IMR-90 (cell line): ENCODE measurements around the gene MMP3. TPM values are rescaled to one million over a fixed set of nuclear protein-coding genes. Genes with fewer than 3 reads are reported as not detected.

Experiments
- ATAC-seq: fragments of 200-7000 bp; cut with Tn5 transposase; 2 replicates; pipeline ENCODE4 v1.9.1; 2020; ENCODE audit warnings: low read depth, mild to moderate bottlenecking, moderate library complexity
- BruUV-seq: library from RNA; stranded (reverse); fragments of 400-500 nt; replicated peaks from 2 replicates; lab custom pipeline; 2021; lab: Mats Ljungman, UMichigan
- CTCF ChIA-PET: fragments of 300-600 bp; formaldehyde crosslinking; extraction: SDS; loops from one replicate; lab custom pipeline; 2021; ENCODE audit warnings: antibody characterized with exemption; lab: Yijun Ruan, JAX
- POLR2A ChIA-PET: fragments of 300-600 bp; sonication (Branson Sonifier 250); formaldehyde crosslinking; loops from one replicate; lab custom pipeline; 2022; ENCODE audit warnings: antibody characterized with exemption; ENCODE audit not compliant: unreplicated experiment; lab: Charles Lee
- DNase-seq: peaks from one replicate; pipeline ENCODE4 v3.0.0; 2013
- H2AFZ ChIP-seq: replicated peaks from 2 replicates; pipeline ENCODE3; 2013; ENCODE audit warnings: low read length, mild to moderate bottlenecking; ENCODE audit not compliant: poor library complexity
- H2AK5ac ChIP-seq: 2 replicates; pipeline ENCODE4 v1.6.1; 2013; ENCODE audit warnings: low read depth, low read length, inconsistent platforms
- H2AK9ac ChIP-seq: replicated peaks from 2 replicates; pipeline ENCODE3; 2013; ENCODE audit warnings: mild to moderate bottlenecking, low read depth, low read length, moderate library complexity; ENCODE audit not compliant: poor library complexity
- H2BK120ac ChIP-seq: 2 replicates; pipeline ENCODE4 v1.6.1; 2013; ENCODE audit warnings: low read depth, low read length, inconsistent platforms
- H2BK15ac ChIP-seq: 3 replicates; pipeline ENCODE4 v1.6.1; 2013; ENCODE audit warnings: low read depth, low read length, inconsistent platforms
- H2BK20ac ChIP-seq: 2 replicates; pipeline ENCODE4 v1.6.1; 2013; ENCODE audit warnings: low read depth, mild to moderate bottlenecking, inconsistent platforms, low read length, moderate library complexity
- H2BK5ac ChIP-seq: 2 replicates; pipeline ENCODE4 v1.6.1; 2013; ENCODE audit warnings: mild to moderate bottlenecking, low read depth, low read length, inconsistent platforms; ENCODE audit not compliant: poor library complexity, severe bottlenecking
- H3K14ac ChIP-seq: replicated peaks from 2 replicates; pipeline ENCODE4 v1.6.1; 2013; ENCODE audit warnings: low read depth, low read length, inconsistent platforms
- H3K18ac ChIP-seq: 2 replicates; pipeline ENCODE4 v1.6.1; 2013; ENCODE audit warnings: low read depth, low read length, control low read depth
- H3K23ac ChIP-seq: 2 replicates; pipeline ENCODE4 v1.6.1; 2013; ENCODE audit warnings: low read depth, low read length, inconsistent platforms
- H3K27ac ChIP-seq: 2 replicates; pipeline ENCODE4 v1.5.1; 2013; ENCODE audit warnings: mild to moderate bottlenecking, control low read depth, low read length; ENCODE audit not compliant: insufficient read depth
- H3K27me3 ChIP-seq: 2 replicates; pipeline ENCODE4 v1.6.1; 2013; ENCODE audit warnings: low read length; ENCODE audit not compliant: control insufficient read depth, insufficient read depth
- H3K36me3 ChIP-seq: 2 replicates; pipeline ENCODE4 v1.6.1; 2013; ENCODE audit warnings: low read length, mixed read lengths; ENCODE audit not compliant: control insufficient read depth, insufficient read depth
- H3K4ac ChIP-seq: 2 replicates; pipeline ENCODE4 v1.6.1; 2013; ENCODE audit warnings: low read depth, low read length, inconsistent platforms
- H3K4me1 ChIP-seq: 2 replicates; pipeline ENCODE4 v1.6.1; 2013; ENCODE audit warnings: low read length, mixed read lengths; ENCODE audit not compliant: control insufficient read depth, insufficient read depth
- H3K4me2 ChIP-seq: 2 replicates; pipeline ENCODE4 v1.6.1; 2013; ENCODE audit warnings: low read depth, mild to moderate bottlenecking, control low read depth, low read length, moderate library complexity
- H3K4me3 ChIP-seq: 2 replicates; pipeline ENCODE4 v1.5.1; 2013; ENCODE audit warnings: low read depth, mild to moderate bottlenecking, control low read depth, low read length, moderate library complexity; ENCODE audit not compliant: insufficient read depth
- H3K56ac ChIP-seq: 2 replicates; pipeline ENCODE4 v1.6.1; 2013; ENCODE audit warnings: low read length, inconsistent platforms; ENCODE audit not compliant: insufficient read depth; ENCODE audit errors: extremely low read depth
- H3K79me1 ChIP-seq, 2 experiments: 2 replicates each; pipeline ENCODE4 v1.6.1; 2013; ENCODE audit warnings: low read length in 2 of 2, inconsistent platforms in 1 of 2, low read depth in 1 of 2
- H3K9ac ChIP-seq: 2 replicates; pipeline ENCODE4 v1.6.1; 2013; ENCODE audit warnings: low read depth, low read length, control low read depth
- H3K9me1 ChIP-seq: 2 replicates; pipeline ENCODE4 v1.6.1; 2013; ENCODE audit warnings: low read length, inconsistent platforms; ENCODE audit not compliant: insufficient read depth
- H3K9me3 ChIP-seq: 2 replicates; pipeline ENCODE4 v1.6.1; 2013; ENCODE audit warnings: low read length; ENCODE audit not compliant: control insufficient read depth, insufficient read depth
- H4K20me1 ChIP-seq: 2 replicates; pipeline ENCODE4 v1.6.1; 2013; ENCODE audit warnings: low read length, inconsistent platforms; ENCODE audit not compliant: insufficient read depth
- H4K5ac ChIP-seq: 2 replicates; pipeline ENCODE4 v1.6.1; 2013; ENCODE audit warnings: mild to moderate bottlenecking, low read depth, low read length, control low read depth
- H4K8ac ChIP-seq, 2 experiments: 2 replicates each; pipeline ENCODE4 v1.6.1; 2013; ENCODE audit warnings: low read depth in 2 of 2, low read length in 2 of 2, control low read depth in 1 of 2, inconsistent platforms in 1 of 2
- H4K91ac ChIP-seq: 2 replicates; pipeline ENCODE4 v1.6.1; 2013; ENCODE audit warnings: low read depth, low read length, inconsistent platforms; ENCODE audit not compliant: insufficient read depth
- BHLHE40 ChIP-seq: fragments of 150-350 bp; IDR thresholded peaks from 2 replicates; pipeline ENCODE4 v1.6.1; 2016; ENCODE audit warnings: mild to moderate bottlenecking, low read depth, low read length
- CEBPB ChIP-seq: IDR thresholded peaks from 2 replicates; pipeline ENCODE4 v1.6.1; 2012; ENCODE audit warnings: low read depth, low read length, improper control_type of control experiment
- FOS ChIP-seq: fragments of 150-350 bp; IDR thresholded peaks from 2 replicates; pipeline ENCODE4 v1.6.1; 2016; ENCODE audit warnings: low read depth, low read length
- MAFK ChIP-seq: IDR thresholded peaks from 2 replicates; pipeline ENCODE4 v1.6.1; 2012; ENCODE audit warnings: low read depth, low read length, improper control_type of control experiment
- MAZ ChIP-seq: IDR thresholded peaks from 2 replicates; pipeline ENCODE4 v1.6.1; 2012; ENCODE audit warnings: low read depth, mild to moderate bottlenecking, low read length, improper control_type of control experiment, moderate library complexity, borderline replicate concordance
- NFE2L2 ChIP-seq: fragments of 150-350 bp; IDR thresholded peaks from 2 replicates; pipeline ENCODE4 v1.6.1; 2016; ENCODE audit warnings: low read depth, mild to moderate bottlenecking, low read length
- SMC3 ChIP-seq: fragments of 150-350 bp; IDR thresholded peaks from 2 replicates; pipeline ENCODE4 v1.6.1; 2016; ENCODE audit warnings: low read depth, mild to moderate bottlenecking, antibody characterized with exemption, low read length, moderate library complexity
- WGBS, 2 experiments: methylation state at CpG; one replicate each; pipeline versions ENCODE4 v1.1.5 to v1.1.7; 2013; ENCODE audit warnings: missing lambda C conversion rate in 2 of 2; ENCODE audit not compliant: insufficient read length in 1 of 2; ENCODE audit errors: extremely low coverage in 2 of 2; 5-methylcytosine and 5-hydroxymethylcytosine counted together
- dilution Hi-C: fragments of 300-500 bp; cut with HindIII; formaldehyde crosslinking; loops from one replicate; pipeline ENCODE4 v1.14.3; 2018; ENCODE audit warnings: low sequenced_read_pairs; ENCODE audit not compliant: unreplicated experiment
- in situ Hi-C: fragments of 300-500 bp; cut with MboI; formaldehyde crosslinking; loops from 3 replicates; pipeline ENCODE4 v1.14.3; 2019; ENCODE audit warnings: low sequenced_read_pairs, inconsistent platforms, mixed read lengths
- intact Hi-C: fragments of 100-400 bp; cut with micrococcal nuclease; formaldehyde crosslinking; loops from 2 replicates; pipeline ENCODE4 v1.10.0; 2022
- polyA plus RNA-seq, 3 experiments: library from polyadenylated mRNA; depleted of rRNA; stranded (reverse); fragments of >200 nt; gene quantifications; 2 replicates each; pipeline ENCODE4 v1.2.3, GENCODE V29; 2012; ENCODE audit warnings: low replicate concordance in 1 of 3
- total RNA-seq: library from RNA; depleted of rRNA; stranded (reverse); fragments of >200 nt; gene quantifications from 2 replicates; pipeline ENCODE4 v1.2.3, GENCODE V29; 2012

MMP3 gene
- total and polyA plus RNA-seq, 2 of the 4 experiments (the other 2 are of a cell fraction): under 0.01 to 0.39 TPM

DNA sequence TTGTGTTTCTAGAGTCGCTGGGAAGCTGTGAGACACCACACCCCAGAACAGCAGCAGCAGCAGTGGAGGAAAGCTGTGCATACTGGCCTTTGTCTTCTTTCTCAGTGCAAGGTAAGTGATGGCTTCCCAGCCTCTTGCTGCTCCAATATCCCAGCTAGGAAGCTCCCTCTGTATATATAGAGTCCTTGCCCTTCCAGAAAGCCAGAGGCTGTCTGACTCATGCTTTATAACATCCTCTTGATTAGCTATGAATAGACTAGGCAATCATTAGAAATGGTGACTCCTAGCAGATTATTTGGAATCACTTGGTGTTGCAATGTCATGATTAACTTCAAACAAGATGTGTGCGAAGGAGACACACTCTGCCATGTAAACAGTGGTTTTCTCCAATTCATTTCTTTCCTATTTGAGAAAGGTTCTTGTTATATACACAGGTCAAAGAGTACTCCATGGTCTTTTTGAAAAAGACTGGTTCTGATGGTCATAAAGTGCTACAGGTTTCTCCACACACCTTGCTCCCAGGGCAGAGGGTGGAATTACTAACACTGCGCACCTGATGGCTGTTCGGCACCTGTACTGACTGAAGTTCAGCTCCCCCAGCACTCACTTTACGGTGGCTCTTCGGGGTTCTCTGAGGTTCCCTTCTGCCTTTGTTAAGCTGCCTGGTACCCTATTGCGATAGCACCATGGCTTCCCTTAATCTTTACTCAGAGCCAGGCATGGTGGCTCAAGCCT, 45.2 kb downstream of the MMP3 start, which contains the start of gene MMP1:
Gene MMP1 (minus strand): TSS at position 149 of the 735 bp plus-strand sequence. CDS start 68 bp downstream, at position 81.
- ATAC-seq (peak; percentile 85), DNase-seq (peak; percentile 90)
- WGBS, 2 experiments: 89% methylated on average over 4 of the region's 7 CpGs; no CpG with 5 or more reads in 1 of the 2 experiments
- H4K5ac ChIP-seq: no peak within 1 kb of the TSS
- no peak within 1 kb of the TSS for H3K27ac ChIP-seq
- H3K56ac ChIP-seq: no peak within 1 kb of the TSS
- peak within 1 kb of the TSS; percentile 91 for H2AK5ac ChIP-seq
- no peaks in the 10 kb centered on the region for H4K20me1 ChIP-seq
- no peak within 1 kb of the TSS for H3K9ac ChIP-seq
- peak within 1 kb of the TSS in 1 of 2 experiments; percentile 69; a peak in 1 of 4 replicates for H4K8ac ChIP-seq
- H3K79me1 ChIP-seq: no peaks in the 10 kb centered on the region
- no peak within 1 kb of the TSS for H3K18ac ChIP-seq
- no peak within 1 kb of the TSS for H3K23ac ChIP-seq
- CTCF ChIA-PET: interaction anchor here (0.7 to 1.5 kb wide), 2 partner anchors 18 to 36 kb away, joined by 3 to 6 read pairs; partner anchors contain the start of gene MMP10
- no TSS peak for BruUV-seq
- H2AK9ac ChIP-seq: no peak within 1 kb of the TSS
- H3K9me3 ChIP-seq: no peaks in the 10 kb centered on the region
- H3K4me3 ChIP-seq: no peak within 1 kb of the TSS
- no peaks in the 10 kb centered on the region for H3K27me3 ChIP-seq
- H2AFZ ChIP-seq: peak within 1 kb of the TSS; percentile 73
- H3K4ac ChIP-seq: peak within 1 kb of the TSS; percentile 65; the same call in 1 of the 2 replicates
- no peaks in the 10 kb centered on the region for H3K36me3 ChIP-seq
- H2BK120ac ChIP-seq: peak within 1 kb of the TSS; percentile 77
- no peak within 1 kb of the TSS for H4K91ac ChIP-seq
- no peak within 1 kb of the TSS for H3K4me2 ChIP-seq
- peak within 1 kb of the TSS; percentile 65; the same call in 1 of the 2 replicates for H2BK20ac ChIP-seq
- dilution Hi-C loops (no loop called here), intact Hi-C loops (no loop called here), in situ Hi-C loops (no loop called here)
- POLR2A ChIA-PET: no interaction called here
- TF ChIP-seq CEBPB: peak; percentile 96
- no peak for TF ChIP-seq MAFK
- TF ChIP-seq BHLHE40: peak; percentile 73
- TF ChIP-seq NFE2L2: no peak
- no peak for TF ChIP-seq MAZ
- TF ChIP-seq SMC3: no peak
- TF ChIP-seq FOS: peak; percentile 71
- H2BK5ac ChIP-seq: no peak within 1 kb of the TSS
- peaks cover 5% of the 10 kb centered on the region for H3K4me1 ChIP-seq
- peak within 1 kb of the TSS; percentile 46; the same call in 1 of the 3 replicates for H2BK15ac ChIP-seq
- peak within 1 kb of the TSS; percentile 79 for H3K14ac ChIP-seq
- peaks cover 9% of the 10 kb centered on the region for H3K9me1 ChIP-seq
